NT2/D1 (cell line): Measurements from ENCODE around the gene TFE3.

Source experiments
- SUZ12 ChIP-seq: IDR thresholded peaks from 2 replicates; pipeline ENCODE4 v1.6.1; 2011; ENCODE audit not compliant: insufficient read length, insufficient read depth; ENCODE audit errors: extremely low read depth
- ZNF274 ChIP-seq: IDR thresholded peaks from 2 replicates; pipeline ENCODE4 v1.6.1; 2011; ENCODE audit warnings: mild to moderate bottlenecking, low read depth, low read length

DNA sequence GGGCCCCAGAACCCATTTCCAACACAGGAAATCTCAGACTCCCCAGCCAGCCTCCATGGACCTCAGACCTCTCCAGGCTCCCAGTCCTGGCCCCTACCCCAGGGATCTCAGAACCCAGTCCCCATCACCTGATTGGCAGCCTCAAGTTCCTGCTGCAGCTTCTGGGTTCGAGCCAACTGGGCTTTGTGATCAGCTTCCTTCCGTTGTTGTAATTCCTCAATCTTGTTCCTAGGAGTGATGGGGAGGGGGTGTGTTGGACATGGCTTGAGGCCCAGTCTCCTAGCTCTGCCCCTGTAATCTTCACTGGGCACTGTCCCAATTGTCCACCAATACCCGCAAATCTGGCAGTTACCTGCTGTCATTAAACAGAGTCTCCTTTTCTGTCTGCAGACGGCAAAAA lies 53.7 kb downstream of the TFE3 start:
- TF ChIP-seq SUZ12 (no peak), ZNF274 (no peak)
